SW 1271 (cell line): ENCODE results near the gene OCIAD1.
"Not testable (repeated sequence)": the region's sequence is repeated elsewhere in the genome, so short reads cannot be mapped to it uniquely, and the experiment has no call there.

Source experiments
- DNase-seq, 2 experiments: peaks; one replicate each; lab custom pipeline; 2025; lab: John Stamatoyannopoulos, UW

The OCIAD1 gene

DNA sequence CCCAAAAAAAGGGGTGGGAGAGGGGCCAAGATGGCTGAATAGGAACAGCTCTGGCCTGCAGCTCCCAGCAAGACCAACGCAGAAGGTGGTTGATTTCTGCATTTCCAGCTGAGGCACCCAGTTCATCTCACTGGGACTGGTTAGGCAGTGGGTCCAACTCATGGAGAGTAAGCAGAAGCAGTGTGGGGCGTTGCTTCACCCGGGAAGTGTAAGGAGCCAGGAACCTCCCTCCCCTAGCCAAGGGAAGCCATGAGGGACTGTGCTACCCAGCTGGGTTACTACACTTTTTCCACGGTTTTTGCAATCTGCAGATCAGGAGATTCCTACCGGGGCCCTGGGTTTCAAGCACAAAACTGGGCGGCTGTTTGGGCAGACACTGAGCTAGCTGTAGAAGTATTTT, 13.9 kb upstream of the OCIAD1 start:
- no peak for DNase-seq

DNA sequence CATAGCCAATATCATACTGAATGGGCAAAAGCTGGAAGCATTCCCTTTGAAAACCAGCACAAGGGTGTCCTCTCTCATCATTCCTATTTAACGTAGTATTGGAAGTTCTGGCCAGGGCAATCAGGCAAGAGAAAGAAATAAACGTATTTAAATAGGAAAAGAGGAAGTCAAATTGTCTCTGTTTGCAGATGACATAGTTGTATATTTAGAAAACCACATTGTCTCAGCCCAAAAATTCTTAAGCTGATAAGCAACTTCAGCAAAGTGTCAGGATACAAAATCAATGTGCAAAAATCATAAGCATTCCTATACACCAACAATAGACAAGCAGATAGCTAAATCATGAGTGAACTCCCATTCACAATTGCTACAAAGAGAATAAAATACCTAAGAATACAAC, 9.5 kb upstream of the OCIAD1 start:
- not testable (repeated sequence) for DNase-seq

DNA sequence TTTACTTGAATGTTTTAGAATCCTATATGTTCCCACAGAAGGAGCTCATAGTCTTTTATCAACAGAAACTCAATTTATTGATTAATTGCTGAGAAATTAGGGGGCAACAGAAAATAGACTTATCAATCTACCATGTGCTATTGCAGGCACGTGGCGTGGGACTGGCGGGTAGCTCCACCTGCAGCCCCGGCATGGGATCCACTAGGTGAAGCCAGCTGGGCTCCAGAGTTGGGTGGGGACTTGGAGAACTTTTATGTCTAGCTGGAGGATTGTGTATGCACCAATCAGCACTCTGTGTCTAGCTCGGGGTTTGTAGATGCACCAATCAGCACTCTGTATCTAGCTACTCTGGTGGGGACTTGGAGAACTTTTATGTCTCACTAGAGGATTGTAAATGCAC, 3.3 kb upstream of the OCIAD1 start:
- DNase-seq, result no peak

DNA sequence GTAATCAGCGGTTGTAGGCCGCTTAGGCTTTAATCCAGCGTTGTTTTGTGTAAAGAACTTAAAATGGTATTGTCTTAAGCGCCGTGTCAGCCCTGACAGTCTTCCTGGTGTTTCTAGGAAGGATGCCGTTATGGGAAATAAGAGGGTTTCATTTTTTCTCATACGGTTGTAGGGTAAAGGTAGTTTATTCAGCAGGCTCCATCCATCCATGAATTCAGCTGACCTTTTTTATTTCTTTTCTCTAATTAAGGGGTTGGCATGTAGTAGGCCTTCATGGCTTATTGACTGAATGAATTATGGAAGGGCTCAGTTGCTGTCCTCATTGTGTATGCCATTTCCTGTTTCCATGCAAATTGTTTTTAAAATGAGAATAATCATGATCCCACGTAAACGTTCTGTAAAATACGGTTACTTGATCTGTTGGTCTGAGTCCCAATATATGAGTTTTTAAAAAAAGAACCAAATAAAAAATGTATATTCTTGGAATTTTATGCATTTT, 693 bp downstream of the OCIAD1 start:
- no peak for DNase-seq

DNA sequence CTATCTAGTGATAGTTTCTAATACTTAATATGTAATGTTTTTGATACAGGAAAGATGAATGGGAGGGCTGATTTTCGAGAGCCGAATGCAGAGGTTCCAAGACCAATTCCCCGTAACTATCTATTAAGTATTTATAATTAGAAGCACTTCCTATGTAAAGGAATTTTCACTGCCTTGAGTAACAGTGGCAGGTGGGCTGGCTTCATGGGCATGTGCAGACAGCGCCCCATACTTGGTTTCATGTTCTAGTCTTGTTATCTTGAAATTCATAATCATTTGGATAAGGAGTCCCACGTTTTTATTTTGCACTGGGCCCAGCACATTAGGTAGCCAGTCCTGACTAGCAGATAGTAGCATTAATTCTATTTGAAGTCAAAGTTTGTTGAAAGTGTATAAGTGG, 1.7 kb downstream of the OCIAD1 start:
- no peak for DNase-seq

DNA sequence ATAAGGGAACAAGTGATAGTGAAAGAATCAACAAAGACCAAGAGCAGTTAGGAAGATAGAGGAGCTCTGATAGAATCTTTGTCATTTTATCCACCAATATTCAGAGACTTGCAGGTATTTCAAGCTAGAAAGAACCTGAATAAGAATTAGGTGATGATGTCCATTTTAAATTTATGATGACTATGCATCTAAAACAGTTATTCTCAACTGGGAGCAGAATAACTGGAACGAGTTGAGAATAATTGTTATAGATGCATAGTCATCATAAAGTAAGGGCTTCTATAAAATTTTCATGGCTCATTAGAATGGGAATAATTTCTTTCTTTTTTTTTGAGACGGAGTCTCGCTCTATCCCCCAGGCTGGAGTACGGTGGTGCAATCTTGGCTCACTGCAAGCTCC, 5.8 kb downstream of the OCIAD1 start:
- no peak for DNase-seq

DNA sequence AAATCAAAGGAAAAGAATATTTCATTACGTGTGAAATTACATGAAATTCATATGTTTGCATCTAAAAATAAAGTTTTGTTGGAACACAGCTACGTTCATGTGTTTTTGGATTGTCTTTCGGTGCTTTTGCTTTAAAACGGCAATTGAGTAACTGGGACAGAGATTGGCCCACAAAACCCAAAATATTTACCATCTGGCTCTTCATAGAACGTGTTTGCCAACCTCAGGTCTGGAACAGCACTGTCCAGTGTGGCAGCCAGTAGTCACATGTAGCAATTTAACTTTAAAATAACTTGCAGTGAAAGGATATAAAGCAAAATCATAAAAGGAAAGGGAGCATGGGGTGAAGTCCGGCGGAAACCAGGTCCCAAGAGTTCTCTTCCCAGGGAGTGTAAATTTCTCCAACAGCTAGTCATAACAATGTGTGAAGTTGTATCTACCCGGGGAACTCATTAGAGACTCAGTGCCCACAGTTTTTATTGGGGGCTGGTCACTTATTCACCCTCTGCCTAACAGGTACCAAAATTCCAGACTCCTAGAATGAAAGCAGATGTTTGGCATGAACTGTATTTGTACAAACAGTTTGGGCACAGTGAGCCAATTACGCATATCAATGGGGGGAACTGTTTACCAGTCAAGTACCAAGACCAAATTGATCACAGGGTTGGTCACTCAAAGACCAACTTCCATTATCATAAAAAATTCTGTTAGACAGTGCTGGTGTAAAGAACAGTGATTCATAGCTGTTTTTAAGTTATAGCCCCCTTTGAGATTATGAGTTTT, 10.3 kb downstream of the OCIAD1 start:
- DNase-seq, result no peak

DNA sequence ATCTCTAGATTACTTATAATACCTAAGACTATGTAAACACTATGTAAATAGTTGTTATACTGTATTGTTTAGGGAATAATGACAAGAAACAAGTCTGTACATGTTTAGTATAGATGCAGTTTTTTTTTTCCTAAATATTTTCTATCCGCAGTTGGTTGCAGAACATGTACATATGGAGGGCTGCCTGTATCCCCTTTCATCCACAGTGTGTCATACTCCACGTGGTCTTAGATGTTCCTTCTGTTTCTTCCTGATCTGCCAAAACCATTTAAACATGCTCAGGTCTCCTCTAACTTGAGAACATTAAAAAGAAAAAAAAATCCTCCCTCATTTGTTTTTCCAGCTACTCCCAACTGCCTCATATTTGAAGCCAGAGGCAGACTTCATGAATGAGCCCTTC, 14.0 kb downstream of the OCIAD1 start:
- DNase-seq, result no peak

DNA sequence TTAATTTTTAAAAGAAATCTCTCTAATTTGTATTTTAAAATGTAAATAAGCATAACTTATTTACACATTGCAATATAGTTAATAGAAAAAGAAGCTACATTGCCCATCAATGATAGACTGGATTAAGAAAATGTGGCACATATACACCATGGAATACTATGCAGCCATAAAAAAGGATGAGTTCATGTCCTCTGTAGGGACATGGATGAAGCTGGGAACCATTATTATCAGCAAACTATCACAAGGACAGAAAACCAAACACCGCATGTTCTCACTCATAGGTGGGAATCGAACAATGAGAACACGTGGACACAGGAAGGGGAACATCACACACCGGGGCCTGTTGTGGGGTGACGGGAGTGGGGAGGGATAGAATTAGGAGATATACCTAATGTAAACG, 17.9 kb downstream of the OCIAD1 start:
- DNase-seq, result not testable (repeated sequence)

DNA sequence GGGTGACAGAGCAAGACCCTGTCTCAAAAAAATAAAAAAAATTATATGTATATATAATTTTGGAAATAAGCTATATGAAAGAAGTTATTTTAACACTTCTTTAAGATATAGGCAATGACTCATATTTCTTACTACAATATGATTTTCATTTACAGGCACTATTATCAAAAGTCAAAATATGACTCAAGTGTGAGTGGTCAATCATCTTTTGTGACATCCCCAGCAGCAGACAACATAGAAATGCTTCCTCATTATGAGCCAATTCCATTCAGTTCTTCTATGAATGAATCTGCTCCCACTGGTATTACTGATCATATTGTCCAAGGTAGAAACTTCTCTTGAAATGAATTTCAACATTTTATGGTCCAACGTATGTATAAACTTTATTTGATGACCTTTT, 20.8 kb downstream of the OCIAD1 start:
- no peak for DNase-seq

DNA sequence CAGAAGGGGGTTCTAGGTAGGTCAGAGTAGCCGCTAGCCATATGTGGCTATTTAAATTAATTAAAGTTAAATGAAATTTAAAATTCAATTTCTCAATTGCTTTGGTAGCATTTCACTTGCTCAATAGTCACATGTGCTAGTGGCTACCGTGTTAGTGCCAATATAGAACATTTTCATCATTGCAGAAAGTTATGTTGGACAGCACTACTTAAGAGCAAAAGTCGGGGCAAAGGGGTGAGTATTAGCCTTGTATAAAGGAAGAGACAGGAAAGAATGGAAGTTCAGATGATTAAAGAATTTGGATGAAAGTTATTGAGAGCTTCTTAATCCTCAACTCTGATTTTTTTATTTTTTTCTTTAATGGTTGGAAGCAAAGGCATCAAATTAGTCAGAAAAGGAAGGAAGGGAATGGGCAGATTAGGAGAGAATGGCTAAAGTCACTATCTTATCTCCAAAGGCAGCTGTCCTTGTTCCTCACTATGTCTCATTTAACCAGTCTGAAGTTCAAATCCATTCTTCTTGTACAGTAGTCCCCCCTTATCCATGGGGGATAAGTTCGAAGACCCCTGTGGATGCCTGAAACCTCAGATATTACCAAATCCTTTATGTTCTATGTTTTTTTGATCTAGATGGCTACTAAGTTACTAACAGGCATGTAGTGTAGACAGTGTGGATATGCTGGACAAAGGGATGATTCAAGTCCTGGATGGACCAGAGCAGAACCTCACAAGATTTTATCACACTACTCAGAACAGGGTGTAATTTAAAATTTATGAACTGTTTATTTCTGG, 22.9 kb downstream of the OCIAD1 start:
- no peak for DNase-seq

DNA sequence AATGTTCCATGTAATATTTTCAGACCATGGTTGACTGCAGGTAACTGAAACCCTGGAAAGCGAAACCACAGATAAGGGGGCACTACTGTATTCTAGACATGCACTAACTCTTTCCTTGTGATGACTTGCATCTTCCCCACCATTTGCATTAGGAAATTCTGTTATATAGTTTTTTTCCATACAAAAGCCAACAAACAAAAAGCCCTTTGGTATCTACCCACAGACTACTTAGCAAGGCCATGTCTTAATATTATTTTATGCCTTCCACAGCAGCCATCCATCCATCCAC, 23.5 kb downstream of the OCIAD1 start:
- DNase-seq, result no peak

DNA sequence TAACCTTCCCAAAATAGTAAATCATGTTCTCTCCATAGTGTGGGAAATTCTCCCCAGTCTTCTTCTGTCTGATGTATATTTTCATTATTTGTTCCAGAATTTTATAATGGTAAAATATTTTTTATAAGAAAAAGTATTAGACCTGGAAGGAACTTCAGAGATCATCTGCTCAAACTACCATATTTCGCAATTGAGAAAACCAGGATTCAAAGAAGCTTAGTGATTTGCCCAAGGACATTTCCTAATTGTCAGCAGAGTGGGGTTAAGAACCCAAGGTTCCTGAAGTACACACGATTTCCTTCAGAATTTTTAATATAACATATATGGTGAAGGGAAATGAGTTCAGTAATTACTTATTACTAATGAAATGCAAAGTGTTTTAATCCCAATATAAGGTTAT, 24.1 kb downstream of the OCIAD1 start:
- no peak for DNase-seq

DNA sequence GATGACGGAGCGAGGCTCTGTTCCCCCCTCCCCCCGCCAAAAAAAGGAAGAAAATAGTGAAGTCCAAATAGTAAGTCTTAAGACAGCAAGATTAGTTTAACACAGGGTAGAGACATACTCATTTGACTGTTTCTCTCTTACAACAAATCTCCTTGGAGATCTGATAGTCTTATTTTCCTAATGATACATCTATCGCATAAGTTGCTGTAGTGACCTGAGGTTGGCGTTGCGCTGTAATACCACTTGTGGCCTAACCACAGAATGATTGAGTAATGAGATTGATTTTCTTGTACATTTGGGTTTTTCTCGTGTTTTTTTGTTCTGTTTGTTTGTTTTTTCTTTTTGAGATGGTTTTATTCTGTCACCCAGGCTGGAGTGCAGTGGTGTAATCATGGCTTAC, 27.2 kb downstream of the OCIAD1 start:
- no peak for DNase-seq

DNA sequence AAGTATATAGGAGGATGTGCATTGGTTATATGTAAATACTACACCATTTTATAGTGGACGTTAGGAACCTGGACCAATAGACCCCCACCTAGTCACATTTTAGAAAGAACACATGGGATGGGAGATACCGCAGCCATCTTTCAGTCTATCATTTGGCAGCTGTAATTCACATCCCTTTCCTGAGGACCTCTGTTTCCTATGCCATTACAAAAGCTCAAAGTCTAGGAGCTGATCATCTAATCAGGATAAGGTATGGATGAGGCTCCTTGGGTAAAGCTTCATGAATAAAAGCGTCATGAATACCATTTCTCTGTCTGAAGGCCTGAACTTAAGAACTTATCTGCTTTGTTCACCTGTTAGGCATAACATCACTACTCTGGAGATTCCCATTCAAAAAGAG, 31.1 kb downstream of the OCIAD1 start:
- no peak for DNase-seq

DNA sequence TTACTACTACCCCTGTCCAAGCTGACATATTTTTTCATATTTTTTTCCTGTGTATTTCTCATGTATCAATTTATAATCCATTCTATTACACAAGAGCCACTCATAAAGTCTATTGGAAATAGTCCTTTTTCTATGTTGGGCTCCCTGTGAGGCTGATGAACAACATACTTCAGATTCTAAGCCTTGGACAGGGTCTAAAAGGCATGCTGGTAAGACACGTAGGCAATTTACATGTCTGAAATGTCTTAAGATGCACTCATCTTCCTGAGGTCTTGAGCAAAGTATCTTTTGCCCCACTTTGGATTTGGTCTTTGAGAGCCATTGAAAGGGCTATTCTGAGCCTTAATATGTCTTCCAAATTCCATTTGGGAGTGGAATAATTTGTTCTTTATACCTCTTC, 31.8 kb downstream of the OCIAD1 start:
- DNase-seq, result no peak

DNA sequence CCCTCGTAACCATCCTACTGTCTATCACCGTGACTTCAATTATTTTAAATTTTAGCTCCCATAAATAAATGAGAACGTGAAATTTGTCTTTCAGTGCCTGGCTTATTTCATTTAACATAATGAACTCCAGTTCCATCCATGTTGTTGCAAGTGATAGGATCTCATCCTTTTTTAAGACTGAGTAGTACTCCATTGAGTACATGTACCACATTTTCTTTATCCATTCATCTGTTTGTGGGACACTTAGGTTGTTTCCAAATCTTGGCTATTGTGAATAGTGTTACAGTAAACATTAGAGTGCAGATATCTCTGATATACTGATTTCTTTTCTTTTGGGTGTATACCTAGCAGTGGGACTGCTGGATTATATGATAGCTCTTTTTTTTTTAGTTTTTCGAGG, 32.8 kb downstream of the OCIAD1 start:
- no peak for DNase-seq

DNA sequence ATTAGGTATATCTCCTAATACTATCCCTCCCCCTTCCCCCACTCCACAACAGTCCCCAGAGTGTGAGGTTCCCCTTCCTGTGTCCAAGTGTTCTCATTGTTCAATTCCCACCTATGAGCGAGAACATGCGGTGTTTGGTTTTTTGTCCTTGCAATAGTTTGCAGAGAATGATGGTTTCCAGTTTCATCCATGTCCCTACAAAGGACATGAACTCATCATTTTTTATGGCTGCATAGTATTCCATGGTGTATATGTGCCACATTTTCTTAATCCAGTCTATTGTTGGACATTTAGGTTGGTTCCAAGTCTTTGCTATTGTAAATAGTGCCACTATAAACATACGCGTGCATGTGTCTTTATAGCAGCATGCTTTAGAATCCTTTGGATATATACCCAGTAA, 33.8 kb downstream of the OCIAD1 start:
- not testable (repeated sequence) for DNase-seq

DNA sequence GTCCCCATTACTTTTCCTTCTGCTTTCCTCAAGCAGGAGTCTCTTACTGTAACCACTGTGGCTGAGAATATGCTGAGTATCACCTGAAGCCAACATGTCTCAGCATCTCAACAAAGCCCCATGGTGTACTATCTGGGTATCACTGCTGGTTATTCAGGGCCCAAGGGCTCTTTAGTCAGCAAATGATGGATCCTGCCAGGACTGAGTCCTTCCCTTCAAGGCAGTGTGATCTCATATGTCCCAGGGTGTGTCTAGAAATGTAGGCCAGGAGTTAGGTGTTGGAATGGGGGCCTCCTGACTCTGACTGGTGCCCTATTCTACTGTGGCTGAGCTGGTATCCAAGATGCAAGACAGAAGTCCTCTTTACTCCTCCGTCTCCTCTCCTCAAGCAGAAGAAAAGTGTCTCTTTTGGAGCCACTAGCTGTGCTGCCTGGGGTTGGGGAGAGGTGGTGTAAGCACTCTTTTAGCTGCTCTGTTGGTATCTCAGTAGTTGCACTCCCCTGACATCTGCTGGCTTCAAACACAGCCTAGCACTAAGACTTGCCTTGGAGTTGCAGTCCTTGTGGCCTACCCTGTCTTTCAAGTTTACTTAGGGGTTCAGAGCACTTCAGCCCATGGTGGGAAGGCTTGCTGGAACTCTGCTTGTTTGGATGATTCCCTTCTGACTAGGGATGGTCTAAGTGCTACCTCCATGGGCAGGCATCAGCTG, 47.1 kb downstream of the OCIAD1 start:
- no peak for DNase-seq

DNA sequence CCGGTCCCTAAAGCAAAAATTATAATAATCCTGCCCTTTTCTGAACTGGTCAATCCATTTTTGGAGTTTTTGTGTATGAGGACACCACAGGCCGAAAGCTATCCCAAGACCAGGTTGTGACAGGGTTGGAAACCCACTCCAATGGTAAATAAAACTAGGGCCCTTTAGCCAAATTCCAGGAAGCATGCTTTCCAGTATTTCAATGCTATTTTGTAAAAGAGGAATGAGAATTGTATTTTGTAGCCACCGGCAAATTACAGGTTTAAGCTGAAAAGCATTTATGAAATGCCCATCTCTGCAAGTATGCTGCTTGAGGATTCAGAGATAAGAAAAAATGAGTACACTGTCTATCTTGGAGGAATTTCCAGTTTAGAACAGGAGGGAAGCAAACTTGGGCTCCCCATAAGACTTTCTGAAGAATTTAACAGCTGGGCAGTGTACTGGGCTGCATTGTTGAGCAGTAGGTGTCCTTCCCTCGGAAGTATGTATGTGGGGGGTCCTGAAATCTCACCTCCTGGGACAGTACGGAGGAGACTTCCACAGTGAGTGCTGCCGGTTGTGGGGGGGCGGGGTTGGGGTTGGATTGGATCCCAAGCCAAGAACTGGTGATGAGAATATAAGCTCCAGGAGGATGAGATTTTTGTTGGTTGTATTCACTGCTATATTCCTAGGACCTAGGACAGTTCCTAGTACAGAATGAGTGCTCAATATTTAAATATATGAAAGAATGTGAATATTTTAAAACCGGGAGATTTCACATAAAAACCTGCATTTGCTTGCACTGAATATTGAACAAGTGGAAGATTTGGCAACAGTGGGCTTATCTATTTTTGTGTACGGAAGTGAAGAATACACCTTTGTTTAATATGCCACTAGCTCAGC, 48.9 kb downstream of the OCIAD1 start:
- DNase-seq, result no peak

DNA sequence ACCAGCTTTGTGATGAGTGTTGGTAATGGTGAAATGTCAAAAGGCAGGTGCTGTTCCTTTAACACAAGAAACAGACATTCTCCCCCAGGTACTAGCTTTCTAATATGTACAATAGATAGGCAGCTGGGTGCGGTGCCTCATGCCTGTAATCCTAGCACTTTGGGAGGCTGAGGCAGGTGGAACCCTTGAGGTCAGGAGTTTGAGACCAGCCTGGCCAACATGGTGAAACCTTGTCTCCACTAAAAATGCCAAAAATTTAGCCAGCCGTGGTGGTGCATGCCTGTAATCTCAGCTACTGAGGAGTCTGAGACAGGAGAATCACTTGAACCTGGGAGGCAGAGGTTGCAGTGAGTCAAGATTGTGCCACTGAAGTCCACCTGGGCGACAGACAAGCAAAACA, 50.8 kb downstream of the OCIAD1 start:
- not testable (repeated sequence) for DNase-seq

DNA sequence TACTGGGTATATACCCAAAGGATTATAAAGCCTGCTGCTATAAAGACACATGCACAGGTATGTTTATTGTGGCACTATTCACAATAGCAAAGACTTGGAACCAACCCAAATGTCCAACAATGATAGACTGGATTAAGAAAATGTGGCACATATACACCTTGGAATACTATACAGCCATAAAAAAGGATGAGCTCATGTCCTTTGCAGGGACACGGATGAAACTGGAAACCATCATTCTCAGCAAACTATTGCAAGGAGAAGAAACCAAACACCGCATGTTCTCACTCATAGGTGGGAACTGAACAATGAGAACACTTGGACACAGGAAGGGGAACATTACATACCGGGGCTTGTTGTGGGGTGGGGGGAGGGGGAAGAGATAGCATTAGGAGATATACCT, 58.9 kb downstream of the OCIAD1 start:
- DNase-seq, result not testable (repeated sequence)
